HL-60 (cell line): ENCODE data around the gene EID3.

ENCODE experiments used
- DNase-seq, 2 experiments: peaks; one replicate each; pipeline ENCODE4 v3.0.0-alpha.2; 2010 to 2020; ENCODE audit warnings: low read depth in 1 of 2, low spot score in 1 of 2
- H3K27ac ChIP-seq: fragments of 250-450 bp; sonication (Bioruptor Pico); replicated peaks from 2 replicates; pipeline ENCODE4 v1.5.1; 2020; ENCODE audit warnings: mild to moderate bottlenecking, moderate library complexity
- H3K27me3 ChIP-seq: fragments of 250-450 bp; sonication (Bioruptor Pico); 2 replicates; pipeline ENCODE4 v1.5.1; 2021; ENCODE audit warnings: mild to moderate bottlenecking, moderate library complexity; ENCODE audit not compliant: insufficient read depth, poor library complexity, severe bottlenecking
- H3K4me3 ChIP-seq: replicated peaks from 2 replicates; pipeline ENCODE4 v1.5.1; 2011; ENCODE audit warnings: mild to moderate bottlenecking, control low read depth, low read length; ENCODE audit not compliant: insufficient read depth
- CTCF ChIP-seq: IDR thresholded peaks from one replicate; pipeline ENCODE4 v1.5.1; 2011; ENCODE audit warnings: low read length, control low read depth, inconsistent platforms; ENCODE audit not compliant: insufficient read depth
- GABPA ChIP-seq: IDR thresholded peaks from 2 replicates; pipeline ENCODE4 v1.6.1; 2012; ENCODE audit warnings: low read depth
- POLR2AphosphoS5 ChIP-seq: IDR thresholded peaks from 2 replicates; pipeline ENCODE4 v1.6.1; 2012; ENCODE audit warnings: low read depth
- SPI1 ChIP-seq: IDR thresholded peaks from 2 replicates; pipeline ENCODE4 v1.6.1; 2012; ENCODE audit warnings: low read depth, mild to moderate bottlenecking, borderline replicate concordance
- long read RNA-seq: library from polyadenylated mRNA; unstranded; transcript quantifications from one replicate; pipeline ENCODE4 v2.0.0, GENCODE V29; 2020
- TF ChIP-seq, protein P1 (sequence below): IDR thresholded peaks from 2 replicates; pipeline ENCODE4 v1.6.1; 2012; ENCODE audit warnings: low read depth; ENCODE audit not compliant: insufficient replicate concordance

EID3 gene
- long read RNA-seq = 0 reads

DNA sequence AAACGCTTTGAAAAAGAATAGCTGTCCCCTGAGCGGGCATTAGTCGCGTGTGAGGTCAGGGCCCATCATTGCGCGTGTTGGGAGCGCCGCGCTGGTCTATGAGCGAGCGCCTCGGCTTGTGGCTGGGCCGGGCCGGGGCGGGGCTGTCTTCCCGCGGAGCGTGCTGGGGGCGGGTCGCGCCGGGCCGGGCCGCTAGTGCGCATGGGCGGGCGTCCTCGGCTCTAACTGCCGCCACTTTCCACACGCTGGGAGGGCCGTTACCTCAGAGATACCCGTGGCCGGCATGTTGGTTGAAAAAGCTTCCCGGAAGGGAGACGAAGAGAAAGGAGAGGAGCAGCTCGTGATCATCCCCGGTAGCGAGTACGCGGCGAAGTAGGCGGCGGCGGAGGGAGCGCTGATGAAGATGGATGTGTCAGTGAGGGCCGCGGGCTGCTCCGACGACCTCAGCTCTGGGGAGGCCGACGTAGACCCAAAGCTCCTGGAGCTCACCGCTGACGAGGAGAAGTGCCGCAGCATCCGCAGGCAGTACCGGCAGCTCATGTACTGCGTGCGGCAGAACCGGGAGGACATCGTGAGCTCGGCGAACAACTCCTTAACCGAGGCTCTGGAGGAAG lies at the start of gene EID3:
Gene EID3, plus strand, starts transcription at position 202 of the 614 bp plus-strand sequence. Its CDS starts 196 bp downstream, at position 398.
- H3K4me3 ChIP-seq = no peak within 1 kb of the TSS
- H3K27me3 ChIP-seq = no peaks in the 10 kb centered on the region
- TF ChIP-seq, protein P1, sequence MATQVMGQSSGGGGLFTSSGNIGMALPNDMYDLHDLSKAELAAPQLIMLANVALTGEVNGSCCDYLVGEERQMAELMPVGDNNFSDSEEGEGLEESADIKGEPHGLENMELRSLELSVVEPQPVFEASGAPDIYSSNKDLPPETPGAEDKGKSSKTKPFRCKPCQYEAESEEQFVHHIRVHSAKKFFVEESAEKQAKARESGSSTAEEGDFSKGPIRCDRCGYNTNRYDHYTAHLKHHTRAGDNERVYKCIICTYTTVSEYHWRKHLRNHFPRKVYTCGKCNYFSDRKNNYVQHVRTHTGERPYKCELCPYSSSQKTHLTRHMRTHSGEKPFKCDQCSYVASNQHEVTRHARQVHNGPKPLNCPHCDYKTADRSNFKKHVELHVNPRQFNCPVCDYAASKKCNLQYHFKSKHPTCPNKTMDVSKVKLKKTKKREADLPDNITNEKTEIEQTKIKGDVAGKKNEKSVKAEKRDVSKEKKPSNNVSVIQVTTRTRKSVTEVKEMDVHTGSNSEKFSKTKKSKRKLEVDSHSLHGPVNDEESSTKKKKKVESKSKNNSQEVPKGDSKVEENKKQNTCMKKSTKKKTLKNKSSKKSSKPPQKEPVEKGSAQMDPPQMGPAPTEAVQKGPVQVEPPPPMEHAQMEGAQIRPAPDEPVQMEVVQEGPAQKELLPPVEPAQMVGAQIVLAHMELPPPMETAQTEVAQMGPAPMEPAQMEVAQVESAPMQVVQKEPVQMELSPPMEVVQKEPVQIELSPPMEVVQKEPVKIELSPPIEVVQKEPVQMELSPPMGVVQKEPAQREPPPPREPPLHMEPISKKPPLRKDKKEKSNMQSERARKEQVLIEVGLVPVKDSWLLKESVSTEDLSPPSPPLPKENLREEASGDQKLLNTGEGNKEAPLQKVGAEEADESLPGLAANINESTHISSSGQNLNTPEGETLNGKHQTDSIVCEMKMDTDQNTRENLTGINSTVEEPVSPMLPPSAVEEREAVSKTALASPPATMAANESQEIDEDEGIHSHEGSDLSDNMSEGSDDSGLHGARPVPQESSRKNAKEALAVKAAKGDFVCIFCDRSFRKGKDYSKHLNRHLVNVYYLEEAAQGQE = no peak
- no peak for TF ChIP-seq SPI1
- no peak for TF ChIP-seq POLR2AphosphoS5
- no peak for TF ChIP-seq CTCF
- TF ChIP-seq GABPA = no peak
- no peak for DNase-seq
- H3K27ac ChIP-seq = no peak within 1 kb of the TSS

- TF ChIP-seq POLR2AphosphoS5 (no peak), SPI1 (no peak), GABPA (no peak), CTCF (no peak)
- TF ChIP-seq, protein P1 = no peak
- no peaks in the 10 kb centered on the region for H3K27me3 ChIP-seq
- no peak overlapping the region for H3K4me3 ChIP-seq
- H3K27ac ChIP-seq = no peak overlapping the region
- DNase-seq = no peak
These were observed 45.5 kb upstream of the EID3 start for GRCh38 chr12:104257913-104258472.

DNA sequence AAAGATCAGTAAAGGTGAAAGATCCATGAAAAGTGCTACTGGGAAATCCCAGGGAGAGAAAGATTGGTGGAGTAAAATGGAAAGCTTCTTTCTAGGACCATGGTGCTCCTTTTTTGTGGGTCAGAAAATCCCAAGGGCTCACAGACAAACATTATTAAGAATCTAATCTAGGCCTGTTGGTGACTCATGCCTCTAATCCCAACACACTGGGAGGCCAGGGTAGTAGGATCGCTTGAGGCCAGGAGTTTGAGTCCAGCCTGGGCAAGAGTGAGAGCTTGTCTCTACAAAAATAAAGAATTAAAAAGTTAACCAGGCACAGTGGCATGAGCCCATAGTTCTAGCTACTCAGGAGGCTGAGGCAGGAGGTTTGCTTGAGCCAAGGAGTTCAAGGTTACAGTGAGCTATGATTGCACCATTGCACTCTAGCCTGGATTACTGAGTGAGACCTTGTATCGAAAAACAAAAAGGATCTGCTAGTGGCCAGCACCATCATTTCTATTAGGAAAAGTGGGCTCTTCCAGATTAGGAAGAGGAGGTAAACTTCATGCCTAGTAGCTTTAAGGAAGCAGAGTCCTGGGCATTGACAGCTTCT lies 45.0 kb upstream of the EID3 start:
- no peak overlapping the region for H3K4me3 ChIP-seq
- TF ChIP-seq POLR2AphosphoS5 (no peak), CTCF (no peak), SPI1 (no peak), GABPA (no peak)
- TF ChIP-seq, protein P1 = no peak
- H3K27ac ChIP-seq = no peak overlapping the region
- no peak for DNase-seq
- no peaks in the 10 kb centered on the region for H3K27me3 ChIP-seq
